GM18858 (cell line): ENCODE data around the gene ADAMTS10.
"Not testable (repeated sequence)": the region's sequence is repeated elsewhere in the genome, so short reads cannot be mapped to it uniquely, and the experiment has no call there.

Experiments
- ATAC-seq: cut with Tn5 transposase; IDR thresholded peaks from one replicate; pipeline ENCODE4 v1.9.1; 2021; ENCODE audit not compliant: unreplicated experiment

Gene ADAMTS10

GRCh38 chr19:8629184-8629583 is 18.7 kb upstream of the ADAMTS10 start:
- ATAC-seq: no peak

GRCh38 chr19:8626842-8627241 is 16.3 kb upstream of the ADAMTS10 start:
- no peak for ATAC-seq

DNA sequence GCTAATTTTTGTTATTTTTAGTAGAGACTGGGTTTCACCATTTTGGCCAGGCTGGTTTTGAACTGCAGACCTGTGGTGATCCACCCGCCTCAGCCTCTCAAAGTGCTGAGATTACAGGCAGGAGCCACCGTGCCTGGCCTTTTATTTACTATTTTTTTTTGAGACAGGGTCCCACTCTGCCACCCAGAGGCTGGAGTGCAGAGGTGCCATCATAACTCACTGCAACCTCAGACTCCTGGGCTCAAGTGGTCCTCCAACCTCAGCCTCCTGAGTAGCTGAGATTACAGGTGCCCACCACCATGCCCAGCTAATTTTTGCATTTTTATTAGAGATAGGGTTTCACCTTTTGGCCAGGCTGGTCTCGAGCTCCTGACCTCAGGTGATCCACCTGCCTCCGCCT is 12.4 kb upstream of the ADAMTS10 start:
- not testable (repeated sequence) for ATAC-seq

GRCh38 chr19:8618751-8619150 is 8.2 kb upstream of the ADAMTS10 start:
- no peak for ATAC-seq

GRCh38 chr19:8617984-8618383 is 7.5 kb upstream of the ADAMTS10 start:
- no peak for ATAC-seq

DNA sequence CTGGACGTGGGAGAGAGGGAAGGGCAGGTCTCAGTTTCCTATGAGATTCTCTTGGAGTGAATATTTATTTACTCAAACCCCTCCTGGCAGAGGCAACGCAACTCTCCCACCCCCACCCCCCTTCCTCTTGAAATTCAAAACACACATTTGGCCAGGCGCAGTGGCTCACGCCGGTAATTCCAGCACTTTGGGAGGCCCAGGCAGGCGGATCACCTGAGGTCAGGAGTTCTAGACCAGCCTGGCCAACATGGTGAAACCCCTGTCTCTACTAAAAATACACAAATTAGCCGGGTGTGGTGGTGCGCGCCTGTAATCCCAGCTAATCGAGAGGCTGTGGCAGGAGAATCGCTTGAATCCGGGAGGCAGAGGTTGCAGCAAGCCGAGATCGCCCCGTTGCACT is 6.8 kb upstream of the ADAMTS10 start:
- not testable (repeated sequence) for ATAC-seq

GRCh38 chr19:8616861-8617260 is 6.3 kb upstream of the ADAMTS10 start:
- ATAC-seq: no peak

DNA sequence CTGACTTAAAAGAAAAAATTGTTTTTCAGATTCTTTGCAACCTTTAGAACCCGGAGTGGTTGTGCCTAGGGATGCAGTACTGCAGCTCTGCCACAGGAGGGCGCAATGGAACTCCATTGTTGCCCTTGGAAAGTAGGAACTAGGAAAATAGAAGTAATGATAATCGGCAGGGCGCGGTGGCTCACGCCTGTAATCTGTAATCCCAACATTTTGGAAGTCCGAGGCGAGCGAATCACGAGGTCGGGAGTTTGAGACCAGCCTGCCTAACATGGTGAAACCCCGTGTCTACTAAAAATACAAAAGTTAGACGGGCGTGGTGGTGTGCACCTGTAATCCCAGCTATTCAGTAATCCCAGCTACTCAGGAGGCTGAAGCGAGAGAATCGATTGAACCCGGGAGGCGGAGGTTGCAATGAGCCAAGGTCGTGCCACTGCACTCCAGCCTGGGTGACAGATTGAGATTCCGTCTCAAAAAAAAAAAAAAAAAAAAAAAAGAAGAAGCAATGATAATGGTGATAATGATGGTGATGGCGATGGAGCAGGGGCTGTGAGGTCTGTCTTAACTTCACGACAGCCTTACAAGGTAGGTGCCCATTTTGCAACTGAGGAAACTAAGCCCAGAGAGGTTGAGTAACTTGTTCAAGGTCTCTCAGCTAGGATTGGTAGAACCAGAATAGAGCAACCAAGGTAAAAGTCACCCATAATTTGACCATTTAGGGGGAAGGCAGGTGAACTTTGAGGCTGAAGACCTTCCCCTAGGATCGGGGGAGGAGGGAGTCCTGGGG is 5.5 kb upstream of the ADAMTS10 start:
- no peak for ATAC-seq

DNA sequence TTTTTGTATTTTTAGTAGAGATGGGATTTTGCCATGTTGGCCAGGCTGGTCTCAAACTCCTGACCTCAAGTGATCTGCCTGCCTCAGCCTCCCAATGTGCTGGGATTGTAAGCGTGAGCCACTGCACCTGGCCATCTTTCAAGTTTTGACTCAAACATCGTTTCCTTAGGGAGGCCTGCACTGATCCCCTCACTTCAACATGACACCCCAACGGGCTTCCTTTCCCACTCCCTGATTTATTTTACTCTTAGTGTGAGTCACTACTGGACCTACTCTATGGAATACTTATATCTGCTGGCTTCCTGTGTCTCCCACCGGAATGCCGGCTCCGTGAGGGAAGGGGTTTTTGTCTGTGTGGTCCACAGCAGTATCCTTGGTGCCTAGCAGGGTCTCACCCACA is 4.5 kb upstream of the ADAMTS10 start:
- no peak for ATAC-seq

DNA sequence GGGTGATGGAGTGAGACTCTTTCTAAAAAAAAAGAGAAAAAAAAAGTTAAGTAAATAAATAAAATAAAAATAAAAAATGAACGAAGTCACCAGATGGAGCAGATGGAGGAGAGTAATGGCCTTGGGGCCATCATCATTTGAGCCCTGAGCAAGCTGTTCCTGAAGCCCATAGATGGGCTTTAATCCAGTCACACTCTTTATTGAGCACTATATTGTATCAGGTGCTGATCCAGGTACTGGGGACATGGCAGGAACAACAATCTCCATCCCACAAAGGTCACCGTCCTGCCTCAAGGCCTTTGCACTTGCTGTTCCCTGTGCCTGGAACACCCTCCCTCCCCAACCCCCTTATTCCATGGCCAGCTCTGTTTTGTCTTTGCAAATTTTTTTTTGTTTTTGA is 3.9 kb upstream of the ADAMTS10 start:
- no peak for ATAC-seq

DNA sequence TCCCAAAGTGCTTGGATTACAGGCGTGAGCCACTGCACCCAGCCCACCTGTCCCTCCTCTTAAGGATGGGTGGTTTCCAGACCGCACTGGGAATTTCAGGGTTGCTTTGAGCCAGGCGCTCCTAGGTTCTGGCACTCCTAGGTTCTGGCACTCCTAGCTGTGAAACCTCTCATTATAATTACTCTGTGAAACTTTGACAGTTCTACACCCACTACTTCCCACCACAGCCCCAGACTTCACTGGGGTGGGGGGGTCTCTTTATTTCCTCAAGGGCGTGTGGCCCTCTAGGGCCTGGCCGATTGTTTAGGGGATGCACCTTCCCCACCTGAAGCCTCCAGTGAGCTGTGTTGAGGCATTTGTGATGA is 2.3 kb upstream of the ADAMTS10 start:
- no peak for ATAC-seq

GRCh38 chr19:8611877-8612806 is 1.6 kb upstream of the ADAMTS10 start:
- no peak for ATAC-seq

DNA sequence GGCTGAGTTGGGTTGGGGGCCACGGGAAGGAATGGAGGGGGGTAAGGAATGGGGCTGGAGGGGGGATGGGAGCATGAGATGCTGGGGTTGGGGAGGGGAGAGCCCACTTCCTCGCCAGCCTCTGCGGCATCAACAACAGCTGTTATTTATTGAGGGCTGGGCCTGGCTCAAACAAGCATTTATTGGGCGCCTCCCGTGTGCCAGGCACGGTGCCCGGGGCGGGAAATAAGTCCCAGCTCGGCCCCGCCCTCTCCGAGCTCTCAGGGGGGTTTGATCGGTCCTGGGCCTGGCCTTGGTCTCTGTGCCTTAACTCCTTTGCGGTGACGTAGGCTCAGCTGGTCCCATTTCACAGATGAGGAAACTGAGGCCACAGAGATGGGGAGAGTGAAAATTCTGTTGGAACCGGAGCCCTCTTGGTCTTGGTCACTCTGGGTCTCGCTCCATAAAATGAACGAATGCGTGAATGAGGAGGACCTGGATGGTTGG is 919 bp upstream of the ADAMTS10 start:
- ATAC-seq: no peak

DNA sequence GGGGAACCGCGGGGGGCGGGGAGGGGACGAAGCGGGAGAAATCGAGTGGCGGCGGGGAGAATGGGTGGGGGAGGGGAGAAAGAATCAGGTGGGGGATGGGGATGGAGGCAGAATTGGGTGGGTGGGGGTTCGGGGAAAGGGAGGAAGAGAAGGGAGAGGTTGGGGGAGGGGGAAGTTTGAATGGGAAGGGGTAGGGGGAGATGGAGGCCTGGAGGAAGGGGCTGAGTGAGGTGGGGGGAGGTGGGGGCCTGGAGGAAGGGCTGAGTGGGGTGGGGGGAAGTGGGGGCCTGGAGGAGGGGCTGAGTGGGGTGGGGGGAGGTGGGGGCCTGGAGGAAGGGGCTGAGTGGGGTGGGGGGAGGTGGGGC is 403 bp upstream of the ADAMTS10 start:
- ATAC-seq: no peak

GRCh38 chr19:8609279-8610040 is 1.1 kb downstream of the ADAMTS10 start:
- no peak for ATAC-seq

DNA sequence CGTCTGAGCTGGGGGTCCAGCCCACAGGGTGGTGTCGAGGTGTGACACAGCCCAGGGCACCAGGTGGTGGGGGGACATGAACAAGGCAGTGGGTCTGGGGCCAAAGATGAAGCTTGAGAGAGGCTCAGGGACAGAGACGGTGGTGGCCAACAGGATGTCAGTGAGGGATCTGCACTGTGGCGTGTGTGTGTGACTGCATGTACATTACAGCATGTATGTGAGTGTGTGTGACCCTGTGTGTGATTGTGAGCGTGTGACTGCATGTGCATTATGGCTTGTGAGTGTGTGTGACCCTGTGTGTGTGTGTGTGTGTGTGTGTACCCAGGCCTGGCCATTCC is 1.6 kb downstream of the ADAMTS10 start:
- ATAC-seq: no peak

- no peak for ATAC-seq
These were observed 3.1 kb downstream of the ADAMTS10 start for GRCh38 chr19:8607386-8607785.

DNA sequence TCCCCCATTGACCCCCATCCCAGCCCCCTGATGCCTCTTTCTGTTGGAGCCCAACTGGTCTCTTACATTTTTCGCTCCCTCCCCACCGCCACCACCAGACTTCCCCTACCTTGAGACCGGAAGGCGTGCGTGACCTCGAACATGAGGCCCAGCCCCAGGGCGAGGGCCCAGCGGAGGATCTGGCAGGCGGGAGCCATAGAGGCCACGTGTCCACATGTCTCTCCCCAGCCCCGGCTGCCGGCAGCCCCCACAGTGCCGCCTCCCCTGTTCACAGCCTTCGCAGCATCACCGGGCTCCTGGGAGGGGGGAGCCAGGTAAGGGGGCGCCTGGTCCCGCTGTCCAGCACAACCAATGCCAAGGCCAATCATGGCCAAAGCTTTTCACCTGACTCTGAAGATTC is 5.0 kb downstream of the ADAMTS10 start:
- no peak for ATAC-seq

DNA sequence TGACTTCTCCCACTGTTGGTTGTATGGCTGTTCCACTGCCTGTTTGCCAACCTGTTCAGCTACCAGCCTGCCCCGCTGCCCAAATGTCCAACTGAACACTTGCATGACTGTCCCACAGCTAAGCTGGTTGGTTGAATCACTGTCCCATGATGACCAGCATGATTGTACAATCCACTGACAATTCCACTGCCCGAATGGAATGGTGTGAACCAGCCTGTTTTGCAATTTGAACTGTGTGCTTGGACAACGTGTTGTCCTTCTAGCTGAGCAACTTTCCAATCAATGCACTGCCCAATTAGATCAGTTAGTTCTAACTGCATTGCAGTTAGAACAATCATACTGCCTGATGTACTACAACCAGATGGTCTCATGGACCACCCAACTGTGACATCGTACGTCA is 8.7 kb downstream of the ADAMTS10 start:
- ATAC-seq: no peak

DNA sequence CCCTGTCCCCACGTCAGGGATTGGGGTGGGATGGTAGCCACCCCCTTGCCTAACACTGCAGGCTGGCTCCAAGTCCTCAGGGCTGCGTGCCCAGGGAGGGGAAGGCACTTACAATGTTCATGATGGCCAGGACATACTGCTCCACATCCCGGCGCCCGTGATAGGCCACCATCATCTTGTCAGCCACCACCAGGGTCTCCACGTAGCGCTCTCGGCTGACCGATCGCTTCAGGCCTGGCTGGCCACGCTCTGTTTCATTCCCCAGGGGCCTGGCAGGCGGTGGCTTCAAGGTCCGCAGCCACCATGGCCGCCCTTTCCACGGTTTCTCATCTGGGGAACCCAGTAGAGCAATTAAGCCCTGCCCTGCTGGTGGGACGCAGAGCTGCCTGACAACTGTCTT is 9.7 kb downstream of the ADAMTS10 start:
- ATAC-seq: no peak

DNA sequence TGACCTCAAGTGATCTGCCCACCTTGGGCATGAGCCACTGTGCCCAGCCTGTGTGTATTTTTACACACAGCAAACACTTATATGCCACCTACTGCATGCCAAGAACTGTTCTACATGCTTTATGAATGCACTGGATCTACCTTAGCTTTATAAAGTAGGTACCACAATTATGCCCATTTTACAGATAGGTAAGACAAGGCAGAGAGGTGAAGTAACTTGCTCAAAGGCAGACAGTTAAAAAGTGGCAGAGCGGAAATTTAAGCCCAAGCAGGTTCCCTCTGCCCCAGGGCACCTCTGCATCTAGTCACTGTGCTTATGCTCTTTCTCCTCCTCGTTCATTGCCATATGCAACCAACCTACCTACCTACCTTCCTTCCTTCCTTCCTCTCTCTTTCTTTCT is 10.5 kb downstream of the ADAMTS10 start:
- no peak for ATAC-seq

- no peak for ATAC-seq
These were observed 14.3 kb downstream of the ADAMTS10 start for GRCh38 chr19:8596168-8596567.
